H9 (cell line): ENCODE results near the gene RBM38. TPM values are rescaled to one million over a fixed set of nuclear protein-coding genes. Genes with fewer than 3 reads are reported as not detected.

ENCODE experiments used
- DNase-seq: peaks from one replicate; pipeline ENCODE4 v3.0.0-alpha.2; 2017
- H2AFZ ChIP-seq: one replicate; pipeline ENCODE4 v1.6.1; 2013; ENCODE audit warnings: mild to moderate bottlenecking, low read length, control low read depth, moderate library complexity
- H2AK5ac ChIP-seq: 2 replicates; pipeline ENCODE4 v1.6.1; 2013; ENCODE audit warnings: low read length, control low read depth, mixed read lengths; ENCODE audit not compliant: insufficient read length
- H2BK120ac ChIP-seq: one replicate; pipeline ENCODE4 v1.6.1; 2013; ENCODE audit warnings: low read depth, mild to moderate bottlenecking, low read length, control low read depth, inconsistent platforms; ENCODE audit not compliant: poor library complexity, severe bottlenecking
- H2BK12ac ChIP-seq: 2 replicates; pipeline ENCODE4 v1.6.1; 2013; ENCODE audit warnings: low read length, control low read depth, mixed read lengths, low read depth; ENCODE audit not compliant: insufficient read length
- H2BK15ac ChIP-seq: 2 replicates; pipeline ENCODE4 v1.6.1; 2013; ENCODE audit warnings: low read depth, low read length, control low read depth
- H2BK20ac ChIP-seq: one replicate; pipeline ENCODE4 v1.6.1; 2013; ENCODE audit warnings: low read depth, mild to moderate bottlenecking, low read length, control low read depth, inconsistent platforms; ENCODE audit not compliant: poor library complexity, severe bottlenecking
- H2BK5ac ChIP-seq: 2 replicates; pipeline ENCODE4 v1.6.1; 2013; ENCODE audit warnings: low read length, control low read depth, mixed read lengths; ENCODE audit not compliant: insufficient read length
- H3K14ac ChIP-seq: 2 replicates; pipeline ENCODE4 v1.6.1; 2013; ENCODE audit warnings: low read length, control low read depth; ENCODE audit not compliant: insufficient read depth
- H3K18ac ChIP-seq: 2 replicates; pipeline ENCODE4 v1.6.1; 2013; ENCODE audit warnings: low read depth, mild to moderate bottlenecking, mixed read lengths, low read length, control low read depth; ENCODE audit not compliant: insufficient read length
- H3K23ac ChIP-seq: 2 replicates; pipeline ENCODE4 v1.6.1; 2013; ENCODE audit warnings: low read length, control low read depth, mixed read lengths, low read depth; ENCODE audit not compliant: insufficient read length
- H3K23me2 ChIP-seq: 2 replicates; pipeline ENCODE4 v1.6.1; 2013; ENCODE audit warnings: low read depth, mild to moderate bottlenecking, mixed read lengths, low read length, control low read depth; ENCODE audit not compliant: insufficient read length, poor library complexity, severe bottlenecking
- H3K27ac ChIP-seq: 2 replicates; pipeline ENCODE4 v1.5.1; 2013; ENCODE audit warnings: low read length, control low read depth, mixed read lengths, low read depth; ENCODE audit not compliant: insufficient read length
- H3K27me3 ChIP-seq: 2 replicates; pipeline ENCODE4 v1.6.1; 2013; ENCODE audit warnings: low read length, control low read depth, inconsistent platforms; ENCODE audit not compliant: insufficient read depth
- H3K4ac ChIP-seq: 2 replicates; pipeline ENCODE4 v1.6.1; 2013; ENCODE audit warnings: low read depth, mild to moderate bottlenecking, control low read depth, inconsistent platforms, low read length, moderate library complexity
- H3K4me1 ChIP-seq: 2 replicates; pipeline ENCODE4 v1.6.1; 2013; ENCODE audit warnings: low read length, control low read depth, inconsistent platforms; ENCODE audit not compliant: insufficient read depth
- H3K4me2 ChIP-seq: 2 replicates; pipeline ENCODE4 v1.6.1; 2013; ENCODE audit warnings: low read length, control low read depth, mixed read lengths; ENCODE audit not compliant: insufficient read length, insufficient read depth
- H3K56ac ChIP-seq: 2 replicates; pipeline ENCODE4 v1.6.1; 2013; ENCODE audit warnings: low read depth, mild to moderate bottlenecking, mixed read lengths, low read length, control low read depth; ENCODE audit not compliant: insufficient read length
- H3K79me1 ChIP-seq: 2 replicates; pipeline ENCODE4 v1.6.1; 2013; ENCODE audit warnings: low read depth, mild to moderate bottlenecking, moderate library complexity, low read length, control low read depth, inconsistent platforms; ENCODE audit not compliant: insufficient read depth, poor library complexity, severe bottlenecking
- H3K79me2 ChIP-seq: 2 replicates; pipeline ENCODE4 v1.6.1; 2013; ENCODE audit warnings: low read length, control low read depth, inconsistent platforms; ENCODE audit not compliant: insufficient read depth
- H3K9ac ChIP-seq: 2 replicates; pipeline ENCODE4 v1.6.1; 2013; ENCODE audit warnings: low read length, control low read depth, mixed read lengths; ENCODE audit not compliant: insufficient read length; ENCODE audit errors: extremely low read depth
- H3K9me3 ChIP-seq: one replicate; pipeline ENCODE4 v1.6.1; 2013; ENCODE audit warnings: low read depth, low read length, inconsistent platforms; ENCODE audit not compliant: control insufficient read depth
- H3T11ph ChIP-seq: one replicate; pipeline ENCODE4 v1.6.1; 2013; ENCODE audit warnings: mild to moderate bottlenecking, low read length, control low read depth, inconsistent platforms
- H4K20me1 ChIP-seq: one replicate; pipeline ENCODE4 v1.6.1; 2013; ENCODE audit not compliant: control insufficient read depth, insufficient read length, insufficient read depth
- H4K5ac ChIP-seq: 2 replicates; pipeline ENCODE4 v1.6.1; 2013; ENCODE audit warnings: low read depth, mild to moderate bottlenecking, mixed read lengths, low read length, control low read depth; ENCODE audit not compliant: insufficient read length
- H4K8ac ChIP-seq: replicated peaks from 2 replicates; pipeline ENCODE4 v1.6.1; 2013; ENCODE audit warnings: low read length, control low read depth, mixed read lengths, low read depth; ENCODE audit not compliant: insufficient read length
- H4K91ac ChIP-seq: 2 replicates; pipeline ENCODE4 v1.6.1; 2013; ENCODE audit warnings: low read depth, mild to moderate bottlenecking, moderate library complexity, mixed read lengths, low read length, control low read depth; ENCODE audit not compliant: insufficient read length
- H3K27ac Mint-ChIP-seq, 3 experiments: 2 replicates in 2 of 3; 3 replicates in 1 of 3; pipeline ENCODE4 v1.8.0; 2020 to 2021; ENCODE audit warnings: mixed read lengths in 3 of 3, mild to moderate bottlenecking in 1 of 3, moderate library complexity in 1 of 3
- H3K27me3 Mint-ChIP-seq: 2 replicates; pipeline ENCODE4 v1.8.0; 2021; ENCODE audit warnings: low read depth, mild to moderate bottlenecking, moderate library complexity, mixed read lengths
- H3K36me3 Mint-ChIP-seq, 3 experiments: 2 replicates in 2 of 3; 3 replicates in 1 of 3; pipeline ENCODE4 v1.8.0; 2020 to 2021; ENCODE audit warnings: low read depth in 3 of 3, mixed read lengths in 3 of 3; ENCODE audit not compliant: insufficient read depth in 1 of 3
- H3K4me1 Mint-ChIP-seq, 2 experiments: 2 replicates each; pipeline ENCODE4 v1.8.0; 2020; ENCODE audit warnings: mixed read lengths in 2 of 2
- H3K4me3 Mint-ChIP-seq, 2 experiments: 2 replicates in 1 of 2; 3 replicates in 1 of 2; pipeline ENCODE4 v1.8.0; 2020 to 2021; ENCODE audit warnings: mild to moderate bottlenecking in 2 of 2, mixed read lengths in 2 of 2, moderate library complexity in 1 of 2
- H3K9me3 Mint-ChIP-seq, 2 experiments: 2 replicates in 1 of 2; 3 replicates in 1 of 2; pipeline ENCODE4 v1.8.0; 2020; ENCODE audit warnings: mild to moderate bottlenecking in 2 of 2, mixed read lengths in 2 of 2, moderate library complexity in 1 of 2
- CTCF ChIP-seq: fragments of 200-600 bp; sonication (generic); conservative IDR thresholded peaks from 3 replicates; pipeline ENCODE4 v1.8.0; 2021; ENCODE audit warnings: antibody characterized with exemption, mild to moderate bottlenecking
- WGBS: extraction: QIAGEN DNeasy Blood & Tissue Kit; methylation state at CpG from one replicate; pipeline ENCODE4 v1.1.7; 2013; ENCODE audit warnings: missing lambda C conversion rate, low lambda C conversion rate, mixed read lengths; ENCODE audit not compliant: insufficient read length; ENCODE audit errors: extremely low coverage; 5-methylcytosine and 5-hydroxymethylcytosine counted together
- total RNA-seq: library from RNA; stranded (reverse); gene quantifications from 2 replicates; pipeline ENCODE4 v1.2.1, GENCODE V29; 2021

Gene RBM38
- total RNA-seq, 1 experiment from 2014 or later: 66.8 TPM

- no peak overlapping the region for H2AFZ ChIP-seq
- no peak overlapping the region for H2AK5ac ChIP-seq
- H3K4ac ChIP-seq: no peak overlapping the region
- WGBS: no CpG with 5 or more reads among the region's 17 CpGs
- H3K9me3 Mint-ChIP-seq: no peaks in the 10 kb centered on the region; a peak in 1 of 5 replicates
- H3K27me3 Mint-ChIP-seq: peaks cover 2% of the 10 kb centered on the region; the same call in 1 of the 2 replicates
- no peaks in the 10 kb centered on the region for H3K36me3 Mint-ChIP-seq
- H4K91ac ChIP-seq: no peak overlapping the region
- no peak overlapping the region for H3K56ac ChIP-seq
- H3K79me1 ChIP-seq: no peaks in the 10 kb centered on the region
- peaks cover 15 to 25% of the 10 kb centered on the region in 2 experiments for H3K4me1 Mint-ChIP-seq
- H2BK12ac ChIP-seq: no peak overlapping the region
- H4K5ac ChIP-seq: no peak overlapping the region
- H2BK15ac ChIP-seq: no peak overlapping the region
- no peak overlapping the region for H3K14ac ChIP-seq
- H3K9me3 ChIP-seq: no peaks in the 10 kb centered on the region
- no peaks in the 10 kb centered on the region for H3K23me2 ChIP-seq
- H3K4me2 ChIP-seq: no peak overlapping the region
- no peak overlapping the region for H2BK120ac ChIP-seq
- DNase-seq: peak; percentile 58
- no peaks in the 10 kb centered on the region for H4K20me1 ChIP-seq
- H3K9ac ChIP-seq: no peak overlapping the region
- H2BK20ac ChIP-seq: no peak overlapping the region
- H3K27me3 ChIP-seq: no peaks in the 10 kb centered on the region
- H3K27ac Mint-ChIP-seq: peak overlapping the region in 1 of 3 experiments; percentile 23; a peak in 2 of 7 replicates
- TF ChIP-seq CTCF: no peak
- no peak overlapping the region for H4K8ac ChIP-seq
- no peak overlapping the region for H3K27ac ChIP-seq
- H2BK5ac ChIP-seq: no peak overlapping the region
- H3K4me3 Mint-ChIP-seq: peak overlapping the region in 1 of 2 experiments; percentile 33; a peak in 1 of 5 replicates
- H3K23ac ChIP-seq: no peak overlapping the region
- H3K79me2 ChIP-seq: no peaks in the 10 kb centered on the region
- no peak overlapping the region for H3K18ac ChIP-seq
- no peak overlapping the region for H3T11ph ChIP-seq
- no peaks in the 10 kb centered on the region for H3K4me1 ChIP-seq
Observed at GRCh38 chr20:57425150-57426013, 34.2 kb downstream of the RBM38 start.
